Memory B cell (primary cell): Measurements from ENCODE around the gene LRFN5.

Source experiments
- ATAC-seq: fragments of 150-1000 bp; cut with Tn5 transposase; 2 replicates; pipeline ENCODE4 v1.10.0; 2021; ENCODE audit warnings: low read depth, mild to moderate bottlenecking, moderate library complexity
- DNase-seq, 2 donors: peaks; one replicate each; pipeline ENCODE4 v3.0.0; 2022; ENCODE audit warnings: low spot score in 2 of 2
- H3K27ac Mint-ChIP-seq: one replicate; pipeline ENCODE4 v1.8.0; 2022; ENCODE audit warnings: mild to moderate bottlenecking, moderate library complexity, mixed read lengths
- H3K27me3 Mint-ChIP-seq: one replicate; pipeline ENCODE4 v1.8.0; 2022; ENCODE audit warnings: mixed read lengths
- H3K36me3 Mint-ChIP-seq: one replicate; pipeline ENCODE4 v1.8.0; 2022; ENCODE audit warnings: mild to moderate bottlenecking, mixed read lengths
- H3K4me1 Mint-ChIP-seq: one replicate; pipeline ENCODE4 v1.8.0; 2022; ENCODE audit warnings: mixed read lengths
- H3K4me3 Mint-ChIP-seq: one replicate; pipeline ENCODE4 v1.8.0; 2022; ENCODE audit warnings: mild to moderate bottlenecking, moderate library complexity, mixed read lengths
- H3K9me3 Mint-ChIP-seq: one replicate; pipeline ENCODE4 v1.8.0; 2022; ENCODE audit warnings: mixed read lengths

Gene LRFN5

DNA sequence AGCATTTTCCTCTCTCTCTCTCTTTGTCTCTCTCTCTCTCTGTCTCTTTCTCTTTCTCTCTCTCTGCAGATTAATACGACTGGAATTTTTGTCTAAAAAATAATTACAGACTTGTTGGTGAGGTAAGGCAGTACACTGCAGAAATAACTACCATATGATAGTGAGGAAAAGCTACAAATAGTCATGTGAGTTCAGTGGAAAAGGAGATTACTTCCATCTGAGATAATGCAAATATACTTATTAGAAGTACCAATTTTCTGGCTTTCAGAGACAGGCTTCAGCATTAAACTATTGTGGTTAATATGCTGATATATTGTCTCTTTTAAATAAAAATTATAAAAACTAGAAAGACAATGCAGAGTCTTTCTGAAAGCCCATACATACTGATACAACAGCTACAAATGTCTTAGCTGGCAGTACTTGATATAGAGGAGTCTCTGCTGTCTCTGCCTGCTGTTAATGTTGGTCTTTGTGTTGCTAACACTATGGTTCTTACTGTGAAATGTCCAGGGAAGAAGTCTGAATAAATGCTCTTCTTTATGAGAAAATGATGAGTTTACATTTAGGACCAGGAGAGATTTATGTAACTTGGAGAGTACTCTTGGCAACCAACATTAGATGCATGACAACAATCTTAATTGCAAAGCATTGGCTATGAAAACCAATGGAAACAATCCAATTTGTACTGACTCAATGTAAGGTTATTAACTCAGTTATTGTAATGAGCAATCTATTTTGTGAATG lies 167.0 kb downstream of the LRFN5 start:
- Mint-ChIP-seq H3K27me3 (no peaks in the 10 kb centered on the region), H3K27ac (peak overlapping the region; percentile 29), H3K36me3 (no peaks in the 10 kb centered on the region), H3K4me1 (no peaks in the 10 kb centered on the region), H3K9me3 (no peaks in the 10 kb centered on the region), H3K4me3 (no peak overlapping the region)
- DNase-seq (no peak), ATAC-seq (no peak)

- no peaks in the 10 kb centered on the region for H3K27me3 Mint-ChIP-seq
- no peaks in the 10 kb centered on the region for H3K36me3 Mint-ChIP-seq
- H3K9me3 Mint-ChIP-seq = peaks cover 2% of the 10 kb centered on the region
- DNase-seq (no peak), ATAC-seq (no peak)
- H3K27ac Mint-ChIP-seq = no peak overlapping the region
- no peak overlapping the region for H3K4me3 Mint-ChIP-seq
- no peaks in the 10 kb centered on the region for H3K4me1 Mint-ChIP-seq
Observed at GRCh38 chr14:41782511-41782910, 175.8 kb downstream of the LRFN5 start.

DNA sequence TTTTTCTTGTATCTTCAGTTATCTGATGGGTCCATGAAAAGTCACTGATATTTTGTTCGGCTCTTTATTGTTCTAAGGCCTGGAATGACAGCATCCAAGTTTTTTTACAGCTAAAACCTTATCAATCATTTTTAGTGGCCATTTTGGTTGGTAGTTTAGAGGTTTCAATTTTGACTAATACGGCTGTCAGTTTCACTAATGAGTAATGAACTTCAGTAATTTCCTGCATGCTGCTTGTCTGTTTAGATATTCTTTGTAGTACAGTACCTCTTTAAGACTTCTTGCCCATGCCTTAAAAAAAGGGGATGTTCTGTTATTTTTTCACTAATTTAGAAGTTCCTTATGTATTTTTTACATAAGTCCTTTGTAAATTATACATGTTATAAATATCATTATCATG lies 176.7 kb downstream of the LRFN5 start:
- no peak for DNase-seq
- H3K27me3 Mint-ChIP-seq = no peaks in the 10 kb centered on the region
- peaks cover 2% of the 10 kb centered on the region for H3K9me3 Mint-ChIP-seq
- no peaks in the 10 kb centered on the region for H3K4me1 Mint-ChIP-seq
- no peak for ATAC-seq
- H3K27ac Mint-ChIP-seq = no peak overlapping the region
- no peaks in the 10 kb centered on the region for H3K36me3 Mint-ChIP-seq
- H3K4me3 Mint-ChIP-seq = no peak overlapping the region

GRCh38 chr14:41785696-41786095 lies 179.0 kb downstream of the LRFN5 start:
- Mint-ChIP-seq H3K4me1 (no peaks in the 10 kb centered on the region), H3K9me3 (peaks cover 2% of the 10 kb centered on the region), H3K27me3 (no peaks in the 10 kb centered on the region), H3K36me3 (no peaks in the 10 kb centered on the region), H3K4me3 (no peak overlapping the region), H3K27ac (no peak overlapping the region)
- no peak for DNase-seq
- no peak for ATAC-seq

- H3K27me3 Mint-ChIP-seq = no peaks in the 10 kb centered on the region
- no peak overlapping the region for H3K4me3 Mint-ChIP-seq
- H3K4me1 Mint-ChIP-seq = no peaks in the 10 kb centered on the region
- no peaks in the 10 kb centered on the region for H3K36me3 Mint-ChIP-seq
- no peak overlapping the region for H3K27ac Mint-ChIP-seq
- ATAC-seq = no peak
- peaks cover 3% of the 10 kb centered on the region for H3K9me3 Mint-ChIP-seq
- DNase-seq = no peak
Observed at GRCh38 chr14:41799817-41800216, 193.1 kb downstream of the LRFN5 start.

GRCh38 chr14:41805633-41806032 lies 199.0 kb downstream of the LRFN5 start:
- no peak overlapping the region for H3K27ac Mint-ChIP-seq
- no peaks in the 10 kb centered on the region for H3K4me1 Mint-ChIP-seq
- ATAC-seq (no peak), DNase-seq (no peak)
- no peak overlapping the region for H3K4me3 Mint-ChIP-seq
- no peaks in the 10 kb centered on the region for H3K27me3 Mint-ChIP-seq
- peaks cover 2% of the 10 kb centered on the region for H3K36me3 Mint-ChIP-seq
- peaks cover 5% of the 10 kb centered on the region for H3K9me3 Mint-ChIP-seq

GRCh38 chr14:41806366-41806975 lies 199.8 kb downstream of the LRFN5 start:
- Mint-ChIP-seq H3K4me3 (no peak overlapping the region), H3K27ac (no peak overlapping the region), H3K4me1 (no peaks in the 10 kb centered on the region)

GRCh38 chr14:41810362-41810761 lies 203.7 kb downstream of the LRFN5 start:
- no peaks in the 10 kb centered on the region for H3K4me1 Mint-ChIP-seq
- DNase-seq (no peak), ATAC-seq (no peak)
- H3K9me3 Mint-ChIP-seq = peaks cover 10% of the 10 kb centered on the region
- peaks cover 2% of the 10 kb centered on the region for H3K36me3 Mint-ChIP-seq
- H3K27ac Mint-ChIP-seq = no peak overlapping the region
- no peaks in the 10 kb centered on the region for H3K27me3 Mint-ChIP-seq
- no peak overlapping the region for H3K4me3 Mint-ChIP-seq

More at GRCh38 chr14:41806366-41806975, 199.8 kb downstream of the LRFN5 start:
- H3K9me3 Mint-ChIP-seq = peaks cover 5% of the 10 kb centered on the region
- ATAC-seq (no peak), DNase-seq (no peak)
- H3K36me3 Mint-ChIP-seq = peaks cover 2% of the 10 kb centered on the region
- H3K27me3 Mint-ChIP-seq = no peaks in the 10 kb centered on the region

DNA sequence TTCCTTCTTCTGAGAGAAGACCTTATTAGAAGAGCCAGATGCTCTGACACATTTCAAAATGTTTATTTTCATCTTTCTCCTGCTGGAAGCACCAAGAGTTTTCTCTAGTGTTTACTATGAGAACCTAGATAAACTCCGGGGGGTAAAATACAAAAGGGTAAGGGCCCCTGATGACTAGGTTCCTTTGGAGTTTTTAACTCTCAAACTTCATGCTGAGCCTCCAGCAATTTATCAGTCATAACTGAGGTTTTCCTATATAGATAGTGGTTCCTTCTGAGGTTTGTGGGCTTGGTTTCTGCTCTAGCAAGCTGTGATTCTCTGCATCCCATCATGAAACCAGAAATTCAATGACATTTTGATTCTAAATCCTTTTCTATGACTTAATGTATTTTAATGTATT lies 210.9 kb downstream of the LRFN5 start:
- H3K9me3 Mint-ChIP-seq = peaks cover 9% of the 10 kb centered on the region
- no peak for DNase-seq
- no peaks in the 10 kb centered on the region for H3K4me1 Mint-ChIP-seq
- H3K4me3 Mint-ChIP-seq = no peak overlapping the region
- ATAC-seq = no peak
- no peak overlapping the region for H3K27ac Mint-ChIP-seq
- no peaks in the 10 kb centered on the region for H3K36me3 Mint-ChIP-seq
- H3K27me3 Mint-ChIP-seq = no peaks in the 10 kb centered on the region

DNA sequence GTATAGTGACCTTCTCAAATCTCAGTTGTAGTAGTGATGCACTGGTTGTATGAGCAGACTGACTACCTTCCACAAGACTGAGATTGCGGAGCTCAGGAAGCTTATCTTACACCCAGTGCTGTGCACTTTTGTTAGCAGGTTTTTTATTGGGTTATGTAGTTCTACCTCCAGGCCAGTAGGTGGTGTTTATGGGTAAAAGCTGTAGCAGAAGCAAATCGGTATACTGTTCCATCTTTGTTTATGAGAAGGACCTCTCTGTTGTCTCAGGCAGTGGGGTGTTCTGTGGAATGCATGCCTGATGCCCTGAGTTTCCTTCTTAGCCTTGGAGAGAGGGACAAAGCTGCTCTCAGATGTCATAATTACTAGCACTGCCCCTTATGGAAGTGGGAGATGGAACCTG lies 217.8 kb downstream of the LRFN5 start:
- Mint-ChIP-seq H3K9me3 (peaks cover 3% of the 10 kb centered on the region), H3K27me3 (no peaks in the 10 kb centered on the region), H3K4me3 (no peak overlapping the region), H3K4me1 (no peaks in the 10 kb centered on the region), H3K36me3 (no peaks in the 10 kb centered on the region), H3K27ac (no peak overlapping the region)
- DNase-seq = no peak
- ATAC-seq = no peak

- DNase-seq (no peak), ATAC-seq (no peak)
- no peaks in the 10 kb centered on the region for H3K36me3 Mint-ChIP-seq
- H3K4me1 Mint-ChIP-seq = no peaks in the 10 kb centered on the region
- H3K27me3 Mint-ChIP-seq = no peaks in the 10 kb centered on the region
- no peak overlapping the region for H3K27ac Mint-ChIP-seq
- H3K4me3 Mint-ChIP-seq = no peak overlapping the region
- H3K9me3 Mint-ChIP-seq = peaks cover 1% of the 10 kb centered on the region
Observed at GRCh38 chr14:41825622-41826021, 218.9 kb downstream of the LRFN5 start.

GRCh38 chr14:41830714-41831406 lies 224.2 kb downstream of the LRFN5 start:
- no peaks in the 10 kb centered on the region for H3K27me3 Mint-ChIP-seq

GRCh38 chr14:41839661-41840060 lies 233.0 kb downstream of the LRFN5 start:
- ATAC-seq = no peak
- Mint-ChIP-seq H3K27me3 (no peaks in the 10 kb centered on the region), H3K27ac (no peak overlapping the region), H3K9me3 (no peaks in the 10 kb centered on the region), H3K4me3 (no peak overlapping the region), H3K4me1 (no peaks in the 10 kb centered on the region), H3K36me3 (no peaks in the 10 kb centered on the region)
- DNase-seq = no peak

More at GRCh38 chr14:41830714-41831406, 224.2 kb downstream of the LRFN5 start:
- ATAC-seq (no peak), DNase-seq (no peak)
- Mint-ChIP-seq H3K9me3 (no peaks in the 10 kb centered on the region), H3K27ac (no peak overlapping the region), H3K4me1 (no peaks in the 10 kb centered on the region), H3K36me3 (no peaks in the 10 kb centered on the region), H3K4me3 (no peak overlapping the region)

GRCh38 chr14:41859336-41859735 lies 252.7 kb downstream of the LRFN5 start:
- Mint-ChIP-seq H3K36me3 (no peaks in the 10 kb centered on the region), H3K4me1 (no peaks in the 10 kb centered on the region)

More at GRCh38 chr14:41859336-41859735, 252.7 kb downstream of the LRFN5 start:
- H3K9me3 Mint-ChIP-seq = peaks cover 3% of the 10 kb centered on the region
- no peaks in the 10 kb centered on the region for H3K27me3 Mint-ChIP-seq
- H3K27ac Mint-ChIP-seq = no peak overlapping the region
- H3K4me3 Mint-ChIP-seq = no peak overlapping the region
- DNase-seq = no peak
- no peak for ATAC-seq
